NCI-H2227 (cell line): Measurements from ENCODE around the gene OR5B21.

Source experiments
- DNase-seq: peaks from one replicate; lab custom pipeline; 2025; ENCODE audit not compliant: unreplicated experiment; lab: John Stamatoyannopoulos, UW

Gene OR5B21

GRCh38 chr11:58494101-58494500, 13.8 kb downstream of the OR5B21 start:
- no peak for DNase-seq

GRCh38 chr11:58493676-58494075, 14.2 kb downstream of the OR5B21 start:
- DNase-seq, result no peak

GRCh38 chr11:58490827-58491226, 17.1 kb downstream of the OR5B21 start:
- no peak for DNase-seq

- DNase-seq, result no peak
Measured at GRCh38 chr11:58487170-58487569, 20.7 kb downstream of the OR5B21 start.

- no peak for DNase-seq
Measured at GRCh38 chr11:58485961-58486360, 21.9 kb downstream of the OR5B21 start.

GRCh38 chr11:58471892-58472291, 36.0 kb downstream of the OR5B21 start:
- DNase-seq, result no peak

GRCh38 chr11:58466293-58466692, 41.6 kb downstream of the OR5B21 start:
- no peak for DNase-seq

- DNase-seq, result no peak
Measured at GRCh38 chr11:58465690-58466089, 42.2 kb downstream of the OR5B21 start.
